ENCODE data around the gene LRRC4C.

The LRRC4C gene

DNA sequence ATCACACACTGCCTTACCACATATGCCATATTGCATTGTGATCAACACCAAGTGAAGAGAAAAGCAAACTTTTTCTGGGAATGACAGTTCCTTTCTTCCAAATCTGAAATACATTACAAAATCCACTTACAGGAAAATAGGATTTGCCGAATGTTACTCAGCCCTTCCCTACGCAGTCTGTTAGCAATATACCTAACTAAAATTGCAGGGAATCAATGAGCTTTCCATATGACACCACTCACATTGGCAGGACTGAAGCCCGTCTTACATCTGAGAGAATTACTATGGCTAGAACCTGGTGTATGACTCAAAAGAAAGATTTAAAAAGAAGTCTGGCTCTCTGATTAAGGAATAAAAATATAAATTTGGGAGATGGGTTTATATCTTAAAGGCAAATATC, 136.0 kb downstream of the LRRC4C start:
- Histone ChIP-seq H3K4ac (ENCODE audit: low read depth, low read length) (no peak overlapping the region), H3K4me2 (ENCODE audit: low read length) (no peak overlapping the region), H3K18ac (ENCODE audit: low read length) (no peak overlapping the region), H4K8ac (ENCODE audit: low read depth, low read length) (no peak overlapping the region), H4K91ac (ENCODE audit: low read depth, low read length) (no peak overlapping the region), H2AFZ (ENCODE audit: insufficient read depth, low read length, poor library complexity) (no peak overlapping the region), H3K4me1 (ENCODE audit: control insufficient read depth in 1 of 2, insufficient read depth in 2 of 2, low read length in 2 of 2) (no peaks in the 10 kb centered on the region), H3K36me3 (ENCODE audit: control insufficient read depth in 1 of 2, insufficient read depth in 2 of 2, low read length in 2 of 2) (no peaks in the 10 kb centered on the region), H3K9me3 (ENCODE audit: insufficient read depth, low read depth, low read length) (no peaks in the 10 kb centered on the region), H3K14ac (ENCODE audit: low read length) (no peak overlapping the region), H3K9ac (ENCODE audit: low read length) (no peak overlapping the region), H3K27me3 (ENCODE audit: insufficient read depth, low read length) (no peaks in the 10 kb centered on the region), H3K27ac (ENCODE audit: low read depth, low read length) (no peak overlapping the region), H2BK120ac (ENCODE audit: insufficient read depth, low read length, poor library complexity) (no peak overlapping the region), H3K79me1 (ENCODE audit: low read length) (no peaks in the 10 kb centered on the region), H3K23ac (ENCODE audit: low read length) (no peak overlapping the region), H2BK5ac (ENCODE audit: low read depth, low read length, poor library complexity) (no peak overlapping the region), H4K12ac (ENCODE audit: low read depth, low read length) (no peak overlapping the region), H3K79me2 (ENCODE audit: control insufficient read depth, insufficient read depth, low read length, poor library complexity) (no peaks in the 10 kb centered on the region), H3K4me3 (ENCODE audit: low read depth, low read length) (no peak overlapping the region), H2AK5ac (ENCODE audit: low read length) (no peak overlapping the region), H2BK12ac (ENCODE audit: low read length) (no peak overlapping the region)
- WGBS (ENCODE audit: extremely low coverage, insufficient coverage, insufficient read length) = no CpG with 5 or more reads among the region's 3 CpGs
- no peak for DNase-seq

DNA sequence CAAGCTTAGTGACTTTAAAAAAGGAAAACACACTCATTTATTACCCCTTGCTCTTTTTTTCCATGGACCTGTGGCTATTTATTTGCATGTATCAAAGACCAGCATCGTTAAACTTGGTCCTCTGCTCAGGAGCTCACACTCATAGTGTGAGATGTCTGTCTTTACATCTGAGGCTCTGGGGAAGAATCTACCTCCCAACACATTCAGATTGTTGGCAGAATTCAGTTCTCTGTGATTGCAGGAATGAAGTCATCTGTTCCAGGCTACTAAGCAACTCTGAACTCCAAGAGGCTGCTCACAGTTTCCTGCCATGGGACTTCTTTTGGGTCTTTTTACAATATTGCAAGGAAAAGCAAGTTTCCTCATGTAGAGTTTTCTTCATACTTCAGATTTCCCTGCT, 138.8 kb downstream of the LRRC4C start:
- H3K23ac ChIP-seq (ENCODE audit: low read length) = no peak overlapping the region
- no peak overlapping the region for H4K91ac ChIP-seq (ENCODE audit: low read depth, low read length)
- no peaks in the 10 kb centered on the region for H3K27me3 ChIP-seq (ENCODE audit: insufficient read depth, low read length)
- H3K27ac ChIP-seq (ENCODE audit: low read depth, low read length) = no peak overlapping the region
- H2BK12ac ChIP-seq (ENCODE audit: low read length) = no peak overlapping the region
- no peak overlapping the region for H3K14ac ChIP-seq (ENCODE audit: low read length)
- no peak overlapping the region for H2AFZ ChIP-seq (ENCODE audit: insufficient read depth, low read length, poor library complexity)
- H2BK120ac ChIP-seq (ENCODE audit: insufficient read depth, low read length, poor library complexity) = no peak overlapping the region
- no peaks in the 10 kb centered on the region for H3K4me1 ChIP-seq (ENCODE audit: control insufficient read depth in 1 of 2, insufficient read depth in 2 of 2, low read length in 2 of 2)
- H3K9ac ChIP-seq (ENCODE audit: low read length) = no peak overlapping the region
- no peak overlapping the region for H3K4ac ChIP-seq (ENCODE audit: low read depth, low read length)
- WGBS (ENCODE audit: extremely low coverage, insufficient coverage, insufficient read length) = no CpG with 5 or more reads among the region's 1 CpG
- no peak overlapping the region for H4K12ac ChIP-seq (ENCODE audit: low read depth, low read length)
- H2AK5ac ChIP-seq (ENCODE audit: low read length) = no peak overlapping the region
- H3K9me3 ChIP-seq (ENCODE audit: insufficient read depth, low read depth, low read length) = no peaks in the 10 kb centered on the region
- no peak overlapping the region for H3K4me2 ChIP-seq (ENCODE audit: low read length)
- no peak overlapping the region for H2BK5ac ChIP-seq (ENCODE audit: low read depth, low read length, poor library complexity)
- no peak overlapping the region for H4K8ac ChIP-seq (ENCODE audit: low read depth, low read length)
- H3K79me1 ChIP-seq (ENCODE audit: low read length) = no peaks in the 10 kb centered on the region
- DNase-seq = no peak
- no peaks in the 10 kb centered on the region for H3K36me3 ChIP-seq (ENCODE audit: control insufficient read depth in 1 of 2, insufficient read depth in 2 of 2, low read length in 2 of 2)
- H3K4me3 ChIP-seq (ENCODE audit: low read depth, low read length) = no peak overlapping the region
- no peaks in the 10 kb centered on the region for H3K79me2 ChIP-seq (ENCODE audit: control insufficient read depth, insufficient read depth, low read length, poor library complexity)
- H3K18ac ChIP-seq (ENCODE audit: low read length) = no peak overlapping the region

DNA sequence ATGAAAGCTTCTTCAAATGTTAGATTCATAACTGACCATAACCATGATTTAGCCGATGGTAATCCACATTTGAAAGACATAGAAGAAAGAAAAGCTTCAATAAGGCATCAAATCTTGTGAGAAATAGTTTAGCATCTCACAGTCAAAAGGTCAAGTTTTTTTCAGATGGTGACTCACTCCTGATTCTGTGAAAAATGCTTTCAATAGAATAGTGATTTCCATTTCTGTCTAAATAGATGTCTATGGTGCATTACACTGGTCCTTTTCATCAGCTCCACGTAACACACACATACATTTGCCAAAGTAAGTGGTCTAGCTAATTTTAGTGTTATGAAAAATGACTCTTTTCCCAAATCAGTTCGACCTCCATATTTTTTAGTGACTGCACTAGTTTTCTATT, 139.2 kb downstream of the LRRC4C start:
- Histone ChIP-seq H3K9ac (ENCODE audit: low read length) (no peak overlapping the region), H2AK5ac (ENCODE audit: low read length) (no peak overlapping the region), H3K36me3 (ENCODE audit: control insufficient read depth in 1 of 2, insufficient read depth in 2 of 2, low read length in 2 of 2) (no peaks in the 10 kb centered on the region), H2BK120ac (ENCODE audit: insufficient read depth, low read length, poor library complexity) (no peak overlapping the region), H3K4me1 (ENCODE audit: control insufficient read depth in 1 of 2, insufficient read depth in 2 of 2, low read length in 2 of 2) (no peaks in the 10 kb centered on the region), H3K4me2 (ENCODE audit: low read length) (no peak overlapping the region), H3K79me1 (ENCODE audit: low read length) (no peaks in the 10 kb centered on the region), H3K18ac (ENCODE audit: low read length) (no peak overlapping the region), H2BK12ac (ENCODE audit: low read length) (no peak overlapping the region), H3K14ac (ENCODE audit: low read length) (no peak overlapping the region), H4K8ac (ENCODE audit: low read depth, low read length) (no peak overlapping the region), H3K79me2 (ENCODE audit: control insufficient read depth, insufficient read depth, low read length, poor library complexity) (no peaks in the 10 kb centered on the region), H3K4me3 (ENCODE audit: low read depth, low read length) (no peak overlapping the region), H3K27me3 (ENCODE audit: insufficient read depth, low read length) (no peaks in the 10 kb centered on the region), H3K9me3 (ENCODE audit: insufficient read depth, low read depth, low read length) (no peaks in the 10 kb centered on the region), H4K91ac (ENCODE audit: low read depth, low read length) (no peak overlapping the region), H3K27ac (ENCODE audit: low read depth, low read length) (no peak overlapping the region), H3K4ac (ENCODE audit: low read depth, low read length) (no peak overlapping the region), H2AFZ (ENCODE audit: insufficient read depth, low read length, poor library complexity) (no peak overlapping the region), H3K23ac (ENCODE audit: low read length) (no peak overlapping the region), H2BK5ac (ENCODE audit: low read depth, low read length, poor library complexity) (no peak overlapping the region), H4K12ac (ENCODE audit: low read depth, low read length) (no peak overlapping the region)
- WGBS (ENCODE audit: extremely low coverage, insufficient coverage, insufficient read length) = no CpG with 5 or more reads among the region's 3 CpGs
- no peak for DNase-seq

DNA sequence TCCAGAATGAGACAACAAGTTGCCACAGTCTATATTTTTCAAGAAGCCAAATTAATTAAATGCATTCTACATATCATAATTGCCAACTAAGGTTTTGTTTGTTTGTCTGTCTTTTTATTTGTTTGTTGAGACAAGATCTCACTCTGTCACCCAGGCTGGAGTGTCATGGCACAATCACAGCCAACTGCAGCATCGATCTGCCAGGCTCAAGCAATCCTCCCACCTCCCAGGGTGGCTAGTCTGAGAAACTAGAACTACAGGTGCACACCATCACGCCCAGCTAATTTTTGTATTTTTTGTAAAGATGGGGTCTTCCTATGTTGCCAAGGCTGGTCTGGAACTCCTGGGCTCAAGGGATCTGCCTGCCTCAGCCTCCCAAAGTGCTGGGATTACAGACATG, 140.0 kb downstream of the LRRC4C start:
- no peak overlapping the region for H3K4me3 ChIP-seq (ENCODE audit: low read depth, low read length)
- no peaks in the 10 kb centered on the region for H3K4me1 ChIP-seq (ENCODE audit: control insufficient read depth in 1 of 2, insufficient read depth in 2 of 2, low read length in 2 of 2)
- H3K14ac ChIP-seq (ENCODE audit: low read length) = no peak overlapping the region
- H2BK5ac ChIP-seq (ENCODE audit: low read depth, low read length, poor library complexity) = no peak overlapping the region
- H3K79me1 ChIP-seq (ENCODE audit: low read length) = no peaks in the 10 kb centered on the region
- H3K9ac ChIP-seq (ENCODE audit: low read length) = no peak overlapping the region
- H2AK5ac ChIP-seq (ENCODE audit: low read length) = no peak overlapping the region
- no peaks in the 10 kb centered on the region for H3K9me3 ChIP-seq (ENCODE audit: insufficient read depth, low read depth, low read length)
- H3K79me2 ChIP-seq (ENCODE audit: control insufficient read depth, insufficient read depth, low read length, poor library complexity) = no peaks in the 10 kb centered on the region
- H3K4ac ChIP-seq (ENCODE audit: low read depth, low read length) = no peak overlapping the region
- no peak for DNase-seq
- H3K18ac ChIP-seq (ENCODE audit: low read length) = no peak overlapping the region
- H4K91ac ChIP-seq (ENCODE audit: low read depth, low read length) = no peak overlapping the region
- H3K27ac ChIP-seq (ENCODE audit: low read depth, low read length) = no peak overlapping the region
- WGBS (ENCODE audit: extremely low coverage, insufficient coverage, insufficient read length) = no CpG with 5 or more reads among the region's 2 CpGs
- H4K8ac ChIP-seq (ENCODE audit: low read depth, low read length) = no peak overlapping the region
- H4K12ac ChIP-seq (ENCODE audit: low read depth, low read length) = no peak overlapping the region
- H2AFZ ChIP-seq (ENCODE audit: insufficient read depth, low read length, poor library complexity) = no peak overlapping the region
- H2BK120ac ChIP-seq (ENCODE audit: insufficient read depth, low read length, poor library complexity) = no peak overlapping the region
- no peak overlapping the region for H2BK12ac ChIP-seq (ENCODE audit: low read length)
- H3K4me2 ChIP-seq (ENCODE audit: low read length) = no peak overlapping the region
- H3K36me3 ChIP-seq (ENCODE audit: control insufficient read depth in 1 of 2, insufficient read depth in 2 of 2, low read length in 2 of 2) = no peaks in the 10 kb centered on the region
- H3K27me3 ChIP-seq (ENCODE audit: insufficient read depth, low read length) = no peaks in the 10 kb centered on the region
- H3K23ac ChIP-seq (ENCODE audit: low read length) = no peak overlapping the region
